GM18951 (cell line): Measurements from ENCODE around the gene AADACL3.

Experiments
- POLR2A ChIP-seq: IDR thresholded peaks from 4 replicates; pipeline ENCODE4 v1.6.1; 2011; ENCODE audit warnings: mild to moderate bottlenecking; ENCODE audit not compliant: insufficient read length, insufficient read depth; ENCODE audit errors: extremely low read depth
- in situ Hi-C: fragments of 300-500 bp; cut with MboI; formaldehyde crosslinking; loops from one replicate; pipeline ENCODE4 v1.12.0; 2022; ENCODE audit warnings: low sequenced_read_pairs, mixed read lengths, inconsistent platforms; ENCODE audit not compliant: unreplicated experiment

The AADACL3 gene

GRCh38 chr1:12764016-12764415, 48.1 kb downstream of the AADACL3 start:
- in situ Hi-C loops = no loop called here
- no peak for TF ChIP-seq POLR2A

GRCh38 chr1:12769031-12769430, 53.1 kb downstream of the AADACL3 start:
- in situ Hi-C loops = no loop called here
- TF ChIP-seq POLR2A = no peak

- in situ Hi-C loops = no loop called here
- no peak for TF ChIP-seq POLR2A
Observed at GRCh38 chr1:12769976-12770505, 54.1 kb downstream of the AADACL3 start.

DNA sequence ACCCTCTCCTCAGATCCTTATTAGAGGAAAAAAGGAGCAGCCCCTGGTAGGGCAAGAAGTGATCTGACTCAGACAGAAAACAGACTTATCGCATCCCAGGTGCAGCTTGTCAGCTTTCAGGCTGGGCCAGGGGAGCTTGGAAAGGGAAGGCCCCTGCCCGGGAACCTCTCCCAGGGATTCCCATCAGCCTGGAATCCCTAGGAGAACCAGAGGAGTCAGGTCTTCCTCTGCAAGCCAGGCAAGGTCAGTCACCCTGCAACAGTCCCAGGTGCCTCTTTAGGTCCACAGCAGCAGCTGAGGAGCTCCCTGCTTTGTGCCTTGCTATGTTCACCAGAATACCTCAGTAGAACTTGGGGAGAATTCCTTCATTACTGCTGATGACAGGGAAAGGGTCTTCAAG, 54.7 kb downstream of the AADACL3 start:
- in situ Hi-C loops = no loop called here
- TF ChIP-seq POLR2A = no peak

DNA sequence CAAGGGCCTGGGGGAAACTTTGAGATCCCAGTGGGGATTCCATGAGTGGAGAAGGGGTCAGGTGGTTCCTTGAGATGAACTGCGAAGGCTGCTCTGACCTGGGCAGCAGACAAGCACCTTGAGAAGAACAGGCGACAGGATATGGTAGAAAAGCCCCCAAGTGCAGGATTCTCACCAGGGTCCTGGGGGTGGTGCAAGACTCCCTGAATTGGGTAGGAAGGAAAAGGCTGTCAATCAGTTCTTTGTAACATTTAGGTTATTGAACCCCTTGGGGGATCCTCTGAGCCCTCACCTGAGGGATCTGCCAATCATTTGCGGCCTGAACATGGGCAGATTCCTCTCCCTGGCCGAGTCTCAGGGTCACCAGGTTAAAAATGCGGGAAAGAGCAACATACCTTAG, 55.3 kb downstream of the AADACL3 start:
- in situ Hi-C loops = no loop called here
- TF ChIP-seq POLR2A = no peak

GRCh38 chr1:12772520-12772919, 56.6 kb downstream of the AADACL3 start:
- no peak for TF ChIP-seq POLR2A
- in situ Hi-C loops = no loop called here

DNA sequence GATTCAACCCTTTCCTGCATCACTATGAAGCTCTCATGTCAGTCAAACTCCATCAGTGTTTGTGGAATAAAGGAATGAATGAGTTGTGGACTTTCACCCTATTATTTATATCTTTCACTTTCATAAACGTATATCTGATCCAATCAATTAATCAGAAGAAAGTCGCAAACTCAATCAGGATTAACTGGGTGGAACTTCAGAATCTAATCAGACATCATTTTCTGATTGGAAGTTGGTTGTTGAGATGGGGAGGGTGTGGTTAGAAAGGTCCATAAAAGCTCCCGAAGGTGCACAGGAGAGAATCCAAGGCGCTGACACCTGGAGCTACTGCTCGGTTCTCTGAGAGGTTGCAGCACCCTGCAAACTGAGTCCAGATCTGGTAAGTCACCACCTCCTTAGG, 57.5 kb downstream of the AADACL3 start, which contains the start of gene PRAMEF12:
TSS of gene PRAMEF12 (plus strand) at position 301 of the 400 bp plus-strand sequence. CDS start 1,130 bp downstream, outside the sequence.
- TF ChIP-seq POLR2A = no peak
- in situ Hi-C loops = no loop called here

DNA sequence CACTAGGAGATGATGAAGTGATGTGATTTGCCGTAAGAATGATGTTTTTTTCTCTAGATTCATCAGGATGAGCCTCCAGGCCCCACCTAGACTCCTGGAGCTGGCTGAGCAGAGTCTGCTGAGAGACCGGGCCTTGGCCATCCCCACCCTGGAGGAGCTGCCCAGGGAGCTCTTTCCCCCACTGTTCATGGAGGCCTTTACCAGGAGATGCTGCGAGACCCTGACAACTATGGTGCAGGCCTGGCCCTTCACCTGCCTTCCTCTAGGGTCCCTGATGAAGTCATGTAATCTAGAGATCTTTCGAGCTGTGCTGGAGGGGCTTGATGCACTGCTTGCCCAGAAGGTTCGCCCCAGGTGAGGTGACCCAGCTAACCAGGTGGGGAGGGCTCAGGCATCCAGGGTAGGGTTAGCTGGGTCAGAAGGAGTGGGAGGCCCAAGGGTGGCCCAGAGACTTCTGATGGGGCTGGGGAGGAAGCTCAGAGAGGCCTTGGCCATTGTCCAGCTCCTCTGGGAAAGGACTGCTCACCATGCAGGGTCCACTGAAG, 59.0 kb downstream of the AADACL3 start:
- in situ Hi-C loops = no loop called here

DNA sequence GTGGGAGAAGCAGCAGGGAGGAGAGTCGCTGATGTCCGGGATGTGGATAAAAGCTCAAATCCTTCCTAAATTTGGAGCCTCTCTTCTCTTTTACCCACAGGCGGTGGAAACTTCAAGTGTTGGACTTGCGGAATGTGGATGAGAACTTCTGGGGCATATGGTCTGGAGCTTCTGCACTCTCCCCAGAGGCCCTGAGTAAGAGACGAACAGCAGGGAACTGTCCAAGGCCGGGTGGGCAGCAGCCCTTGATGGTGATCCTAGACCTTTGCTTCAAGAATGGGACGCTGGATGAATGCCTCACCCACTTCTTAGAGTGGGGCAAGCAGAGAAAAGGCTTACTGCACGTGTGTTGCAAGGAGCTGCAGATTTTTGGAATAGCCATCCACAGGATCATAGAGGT, 59.5 kb downstream of the AADACL3 start:
- TF ChIP-seq POLR2A = no peak
- in situ Hi-C loops = no loop called here

More for the DNA sequence above, 59.0 kb downstream of the AADACL3 start:
- no peak for TF ChIP-seq POLR2A

GRCh38 chr1:12776801-12777557, 61.1 kb downstream of the AADACL3 start:
- no peak for TF ChIP-seq POLR2A
- in situ Hi-C loops = no loop called here
